A673 (cell line): ENCODE data around the gene CSTPP1.

ENCODE experiments used
- EZH2 ChIP-seq: fragments of 200-600 bp; sonication (generic); IDR thresholded peaks from 2 replicates; pipeline ENCODE4 v1.6.1; 2017; ENCODE audit warnings: borderline replicate concordance, low read depth, mild to moderate bottlenecking, mixed read lengths, antibody characterized with exemption, low read length; ENCODE audit not compliant: poor library complexity, severe bottlenecking
- TF ChIP-seq, protein P1 (sequence below): fragments of 300-800, 200-600 bp; sonication (generic); conservative IDR thresholded peaks from 2 replicates; pipeline ENCODE4 v1.5.1; 2017; ENCODE audit warnings: low read depth, mild to moderate bottlenecking, antibody characterized with exemption, low read length, moderate library complexity, mixed read lengths

DNA sequence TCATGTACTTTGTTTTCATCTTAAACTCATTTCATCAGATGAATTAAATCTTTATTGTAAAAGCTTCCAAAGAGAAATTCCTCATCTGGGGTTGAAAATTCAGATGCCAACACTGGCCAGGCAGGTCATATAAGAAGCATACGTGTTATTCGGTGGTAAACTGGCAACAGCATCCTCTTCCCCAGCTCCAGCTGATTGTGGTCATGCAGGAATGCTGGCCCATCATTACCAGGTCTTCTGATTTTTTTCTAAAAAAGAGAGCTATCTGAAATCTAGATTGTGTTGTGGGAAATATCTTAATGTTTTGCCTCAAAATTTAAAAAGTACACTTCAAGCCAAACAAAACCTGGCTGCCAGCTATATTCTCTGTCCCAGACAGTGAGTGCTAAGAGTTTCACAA is 186.5 kb downstream of the CSTPP1 start:
- TF ChIP-seq, protein P1, sequence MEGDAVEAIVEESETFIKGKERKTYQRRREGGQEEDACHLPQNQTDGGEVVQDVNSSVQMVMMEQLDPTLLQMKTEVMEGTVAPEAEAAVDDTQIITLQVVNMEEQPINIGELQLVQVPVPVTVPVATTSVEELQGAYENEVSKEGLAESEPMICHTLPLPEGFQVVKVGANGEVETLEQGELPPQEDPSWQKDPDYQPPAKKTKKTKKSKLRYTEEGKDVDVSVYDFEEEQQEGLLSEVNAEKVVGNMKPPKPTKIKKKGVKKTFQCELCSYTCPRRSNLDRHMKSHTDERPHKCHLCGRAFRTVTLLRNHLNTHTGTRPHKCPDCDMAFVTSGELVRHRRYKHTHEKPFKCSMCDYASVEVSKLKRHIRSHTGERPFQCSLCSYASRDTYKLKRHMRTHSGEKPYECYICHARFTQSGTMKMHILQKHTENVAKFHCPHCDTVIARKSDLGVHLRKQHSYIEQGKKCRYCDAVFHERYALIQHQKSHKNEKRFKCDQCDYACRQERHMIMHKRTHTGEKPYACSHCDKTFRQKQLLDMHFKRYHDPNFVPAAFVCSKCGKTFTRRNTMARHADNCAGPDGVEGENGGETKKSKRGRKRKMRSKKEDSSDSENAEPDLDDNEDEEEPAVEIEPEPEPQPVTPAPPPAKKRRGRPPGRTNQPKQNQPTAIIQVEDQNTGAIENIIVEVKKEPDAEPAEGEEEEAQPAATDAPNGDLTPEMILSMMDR: no peak
- no peak for TF ChIP-seq EZH2
